ENCODE results near the gene PARVG. TPM values are rescaled to one million over a fixed set of nuclear protein-coding genes. Genes with fewer than 3 reads are reported as not detected.

Gene PARVG
- polyA plus RNA-seq, 1 experiment = 0.01 TPM

DNA sequence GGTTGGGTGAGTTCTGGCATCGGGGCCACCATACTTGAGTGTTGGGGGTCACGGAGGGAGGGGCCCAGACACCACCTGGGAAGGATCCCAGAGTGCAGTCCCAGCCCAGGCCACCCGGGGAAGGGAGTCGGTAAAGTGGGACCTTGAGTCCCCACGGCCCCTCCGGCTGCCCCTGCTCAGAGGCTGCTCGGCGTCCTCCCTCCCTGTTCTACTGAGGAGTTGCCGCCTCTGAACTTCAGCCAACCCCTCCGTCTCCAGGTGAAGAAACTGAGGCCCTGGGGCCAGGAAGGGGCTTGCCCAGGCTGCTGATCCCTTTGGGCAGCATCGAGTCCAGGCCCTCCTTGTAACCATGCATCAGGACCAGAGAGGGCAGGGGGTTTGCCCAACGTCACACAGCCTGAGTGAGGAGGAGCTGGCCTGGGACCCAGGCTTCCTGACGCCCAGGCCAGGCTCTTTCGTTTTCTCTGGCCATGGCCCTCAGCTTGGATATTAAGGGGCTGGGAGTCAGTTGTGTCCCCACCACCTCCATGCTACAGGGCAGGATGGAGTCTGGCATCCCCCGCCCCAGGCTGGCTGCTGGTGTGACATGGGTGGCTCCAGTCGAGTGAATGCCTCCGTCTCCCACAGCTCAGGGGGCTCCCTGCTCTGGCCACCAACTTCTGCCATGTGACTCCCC, 1.3 kb downstream of the PARVG start:
- CTCF ChIA-PET = interaction anchor here (0.6 kb wide), 1 partner anchor 157 kb away, joined by 3 read pairs; no protein-coding TSS in a partner anchor
- H3K9me3 ChIP-seq (ENCODE audit: control insufficient read depth, insufficient read depth, low read length) = no peaks in the 10 kb centered on the region

DNA sequence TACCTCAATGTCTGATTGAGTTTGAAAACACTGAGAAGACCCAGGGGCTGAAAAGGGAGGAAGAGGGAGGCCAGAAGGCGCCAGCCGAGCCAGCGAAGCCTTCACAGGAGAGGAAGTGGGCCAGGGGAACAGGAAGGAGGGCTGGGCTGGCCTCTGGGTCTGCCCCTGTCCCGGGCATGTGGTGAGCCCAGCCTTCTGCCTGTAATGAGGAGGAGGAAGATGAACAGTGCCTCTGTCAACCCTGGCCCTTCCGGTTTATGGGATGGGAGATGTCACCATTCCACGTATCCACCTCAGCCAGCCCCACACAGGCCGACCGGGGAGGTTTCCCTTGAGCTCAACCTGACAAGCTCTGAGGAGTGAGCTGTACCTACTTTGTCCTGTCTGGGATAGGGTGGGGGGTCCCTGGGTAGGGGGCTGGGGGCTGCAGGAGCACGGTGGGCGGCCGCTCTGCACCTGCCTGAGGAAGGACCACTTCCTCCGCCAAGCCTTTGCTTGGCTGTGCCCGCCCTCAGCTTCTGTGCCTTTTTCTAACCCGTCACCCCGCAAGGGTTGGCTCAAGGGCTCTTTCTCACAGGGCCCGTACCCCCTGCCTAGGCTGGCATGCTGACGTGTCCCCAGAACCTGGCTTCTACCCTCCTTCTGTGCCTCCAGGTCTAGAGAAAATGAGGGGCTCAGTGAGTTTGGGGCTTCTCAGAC, 2.0 kb downstream of the PARVG start:
- H3K4me3 ChIP-seq (ENCODE audit: low read depth, low read length) = no peak overlapping the region
- ChIA-PET POLR2A (no interaction called here), CTCF (interaction anchor here (0.6 kb wide), 1 partner anchor 157 kb away, joined by 3 read pairs; no protein-coding TSS in a partner anchor)
- no peaks in the 10 kb centered on the region for H3K9me3 ChIP-seq (ENCODE audit: control insufficient read depth, insufficient read depth, low read length)
- no peak for DNase-seq (ENCODE audit: low read depth, low spot score)
- no peak overlapping the region for H3K27ac ChIP-seq (ENCODE audit: low read depth, low read length)
- peaks cover 10% of the 10 kb centered on the region for H3K27me3 ChIP-seq (ENCODE audit: control insufficient read depth, insufficient read depth, low read length)
- TF ChIP-seq, protein P1, sequence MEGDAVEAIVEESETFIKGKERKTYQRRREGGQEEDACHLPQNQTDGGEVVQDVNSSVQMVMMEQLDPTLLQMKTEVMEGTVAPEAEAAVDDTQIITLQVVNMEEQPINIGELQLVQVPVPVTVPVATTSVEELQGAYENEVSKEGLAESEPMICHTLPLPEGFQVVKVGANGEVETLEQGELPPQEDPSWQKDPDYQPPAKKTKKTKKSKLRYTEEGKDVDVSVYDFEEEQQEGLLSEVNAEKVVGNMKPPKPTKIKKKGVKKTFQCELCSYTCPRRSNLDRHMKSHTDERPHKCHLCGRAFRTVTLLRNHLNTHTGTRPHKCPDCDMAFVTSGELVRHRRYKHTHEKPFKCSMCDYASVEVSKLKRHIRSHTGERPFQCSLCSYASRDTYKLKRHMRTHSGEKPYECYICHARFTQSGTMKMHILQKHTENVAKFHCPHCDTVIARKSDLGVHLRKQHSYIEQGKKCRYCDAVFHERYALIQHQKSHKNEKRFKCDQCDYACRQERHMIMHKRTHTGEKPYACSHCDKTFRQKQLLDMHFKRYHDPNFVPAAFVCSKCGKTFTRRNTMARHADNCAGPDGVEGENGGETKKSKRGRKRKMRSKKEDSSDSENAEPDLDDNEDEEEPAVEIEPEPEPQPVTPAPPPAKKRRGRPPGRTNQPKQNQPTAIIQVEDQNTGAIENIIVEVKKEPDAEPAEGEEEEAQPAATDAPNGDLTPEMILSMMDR (IDR thresholded peaks at IDR 0.05; ENCODE audit: low read depth, low read length) = no peak

More for the DNA sequence above, 1.3 kb downstream of the PARVG start:
- no peak overlapping the region for H3K4me3 ChIP-seq (ENCODE audit: low read depth, low read length)
- TF ChIP-seq, protein P1 (IDR thresholded peaks at IDR 0.05; ENCODE audit: low read depth, low read length) = no peak
- POLR2A ChIA-PET = no interaction called here
- no peak for DNase-seq (ENCODE audit: low read depth, low spot score)
- no peak overlapping the region for H3K27ac ChIP-seq (ENCODE audit: low read depth, low read length)
- peaks cover 10% of the 10 kb centered on the region for H3K27me3 ChIP-seq (ENCODE audit: control insufficient read depth, insufficient read depth, low read length)

DNA sequence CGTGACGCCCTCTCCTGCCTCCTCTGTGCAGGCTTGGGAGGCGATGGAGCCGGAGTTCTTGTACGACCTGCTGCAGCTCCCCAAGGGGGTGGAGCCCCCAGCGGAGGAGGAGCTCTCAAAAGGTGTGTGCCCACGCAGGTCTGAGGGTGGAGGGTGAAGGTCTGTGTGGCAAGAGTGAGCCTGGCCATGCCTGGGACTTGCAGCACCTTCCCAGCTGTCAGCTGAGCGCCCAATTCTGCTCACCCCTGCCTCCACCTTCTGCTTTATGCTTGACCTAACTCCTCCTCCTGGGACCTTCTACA, 2.5 kb downstream of the PARVG start:
- no peak for DNase-seq (ENCODE audit: low read depth, low spot score)
- H3K27ac ChIP-seq (ENCODE audit: low read depth, low read length) = no peak overlapping the region
- no peak overlapping the region for H3K4me3 ChIP-seq (ENCODE audit: low read depth, low read length)
- TF ChIP-seq, protein P1 (IDR thresholded peaks at IDR 0.05; ENCODE audit: low read depth, low read length) = no peak
- CTCF ChIA-PET = no interaction called here
- peaks cover 11% of the 10 kb centered on the region for H3K27me3 ChIP-seq (ENCODE audit: control insufficient read depth, insufficient read depth, low read length)
- POLR2A ChIA-PET = no interaction called here
- H3K9me3 ChIP-seq (ENCODE audit: control insufficient read depth, insufficient read depth, low read length) = no peaks in the 10 kb centered on the region

DNA sequence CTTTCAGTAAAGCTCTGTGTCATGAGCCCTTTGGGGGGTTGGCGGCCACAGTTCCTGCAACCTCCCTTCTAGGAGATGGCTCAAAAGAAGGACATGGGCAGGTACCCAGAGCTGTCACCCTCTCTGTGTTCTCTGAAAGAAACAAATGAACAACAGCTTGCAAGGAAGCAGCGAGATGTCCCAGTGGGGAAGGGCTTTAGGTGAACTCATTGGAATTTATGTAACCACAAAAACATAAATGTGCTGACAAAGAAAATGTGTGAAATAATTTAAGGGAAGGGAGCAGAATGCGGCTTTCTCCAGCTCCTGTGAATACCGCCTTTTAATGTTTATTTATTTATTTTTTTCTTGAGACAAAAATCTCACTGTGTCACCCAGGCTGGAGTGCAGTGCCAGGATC, 3.3 kb downstream of the PARVG start:
- Histone ChIP-seq H3K9me3 (ENCODE audit: control insufficient read depth, insufficient read depth, low read length) (no peaks in the 10 kb centered on the region), H3K4me3 (ENCODE audit: low read depth, low read length) (no peak overlapping the region), H3K27ac (ENCODE audit: low read depth, low read length) (no peak overlapping the region), H3K27me3 (ENCODE audit: control insufficient read depth, insufficient read depth, low read length) (peaks cover 16% of the 10 kb centered on the region)
- TF ChIP-seq, protein P1 (IDR thresholded peaks at IDR 0.05; ENCODE audit: low read depth, low read length) = no peak
- DNase-seq (ENCODE audit: low read depth, low spot score) = no peak
- POLR2A ChIA-PET = no interaction called here
- CTCF ChIA-PET = no interaction called here
